ENCODE data around the gene POF1B.
"Not testable (repeated sequence)": the region's sequence is repeated elsewhere in the genome, so short reads cannot be mapped to it uniquely, and the experiment has no call there.

Gene POF1B

GRCh38 chrX:85379174-85379907 is at the start of gene POF1B:
Gene POF1B, minus strand, starts transcription at chrX:85379665. Its CDS starts 211 bp downstream, at chrX:85379454.
- DNase-seq, result no peak

GRCh38 chrX:85429066-85429465 is 49.6 kb upstream of the POF1B start:
- no peak for DNase-seq

GRCh38 chrX:85419293-85419692 is 39.8 kb upstream of the POF1B start:
- DNase-seq, result no peak

GRCh38 chrX:85391878-85392238 is 12.4 kb upstream of the POF1B start:
- DNase-seq, result no peak

GRCh38 chrX:85391185-85391877 is 11.9 kb upstream of the POF1B start:
- DNase-seq, result no peak

GRCh38 chrX:85381602-85382001 is 2.1 kb upstream of the POF1B start:
- DNase-seq, result no peak

- no peak for DNase-seq
Measured at GRCh38 chrX:85378461-85378860, 1.0 kb downstream of the POF1B start.

- DNase-seq, result no peak
Measured at GRCh38 chrX:85375333-85375738, 4.1 kb downstream of the POF1B start.

- DNase-seq, result no peak
Measured at GRCh38 chrX:85365370-85365995, 14.0 kb downstream of the POF1B start.

- no peak for DNase-seq
Measured at GRCh38 chrX:85359051-85359450, 20.4 kb downstream of the POF1B start.

- DNase-seq, result no peak
Measured at GRCh38 chrX:85345523-85345922, 33.9 kb downstream of the POF1B start.

- DNase-seq, result no peak
Measured at GRCh38 chrX:85327060-85327333, 52.5 kb downstream of the POF1B start.

GRCh38 chrX:85326234-85327059 is 53.0 kb downstream of the POF1B start:
- no peak for DNase-seq

- DNase-seq, result not testable (repeated sequence)
Measured at GRCh38 chrX:85311348-85311747, 68.1 kb downstream of the POF1B start.

- no peak for DNase-seq
Measured at GRCh38 chrX:85309717-85310116, 69.7 kb downstream of the POF1B start.

- DNase-seq, result no peak
Measured at GRCh38 chrX:85303544-85303943, 75.9 kb downstream of the POF1B start.

- DNase-seq, result no peak
Measured at GRCh38 chrX:85288992-85289723, 90.3 kb downstream of the POF1B start.

- DNase-seq, result not testable (repeated sequence)
Measured at GRCh38 chrX:85285286-85285685, 94.2 kb downstream of the POF1B start.

GRCh38 chrX:85244450-85245211 is 134.8 kb downstream of the POF1B start:
- peak; percentile 8 to 19 (median 12) for DNase-seq

GRCh38 chrX:85243761-85244449 is 135.6 kb downstream of the POF1B start, which contains the start of the genes SATL1 and ZNF711:
Gene SATL1, minus strand, starts transcription at chrX:85243779. Its CDS starts 134,811 bp downstream, at chrX:85108968.
Gene ZNF711, plus strand, starts transcription at chrX:85243991. Its CDS starts 3,582 bp downstream, at chrX:85247573.
- peak; percentile 27 to 53 (median 36) for DNase-seq

- DNase-seq, result peak in 1 of 3 donors; percentile 0
Measured at GRCh38 chrX:85243155-85243554, 136.3 kb downstream of the POF1B start.
